ENCODE measurements around the gene LPO. TPM values are rescaled to one million over a fixed set of nuclear protein-coding genes. Genes with fewer than 3 reads are reported as not detected.

The LPO gene
- total and polyA plus RNA-seq, 10 of the 15 experiments (the other 5 are each of a cell fraction or from before 2014, with no cell fraction given) = 0.03 to 0.11 (median 0.06) TPM; not detected in 7

DNA sequence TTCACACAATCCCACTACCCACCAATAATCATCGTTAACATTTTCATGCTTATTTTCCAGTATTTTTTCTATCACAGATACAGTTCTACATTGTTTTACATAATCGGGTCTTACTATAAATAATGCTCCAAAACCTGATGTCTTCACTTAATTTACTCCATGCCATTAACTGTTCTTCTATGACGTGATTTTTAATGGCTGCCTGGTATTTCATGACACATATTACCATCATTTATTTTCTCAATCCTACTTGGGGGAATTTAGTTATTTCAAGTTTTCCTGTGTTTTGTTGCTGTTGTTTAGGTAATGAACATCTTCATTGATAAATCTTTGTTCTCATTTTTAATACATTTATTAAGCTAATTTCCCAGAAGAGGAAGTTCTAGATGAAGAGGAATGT is 14.7 kb downstream of the LPO start:
- H3K4me3 ChIP-seq = no peak overlapping the region
- CTCF ChIA-PET = interaction anchor here (3.9 kb wide), 1 partner anchor 53 kb away, joined by 21 read pairs; no protein-coding TSS in a partner anchor
- TF ChIP-seq RFX5 (IDR thresholded peaks at IDR 0.05; ENCODE audit: low read depth, low read length) = no peak
- no peak for TF ChIP-seq PAX8 (IDR thresholded peaks at IDR 0.05)
- TF ChIP-seq NFIC (IDR thresholded peaks at IDR 0.05; ENCODE audit: low read depth, low read length) = no peak
- no peak for TF ChIP-seq NKRF (conservative IDR thresholded peaks at IDR 0.05)
- TF ChIP-seq POLR2AphosphoS5 (IDR thresholded peaks at IDR 0.05; ENCODE audit: low read length) = no peak
- TF ChIP-seq NFXL1 (IDR thresholded peaks at IDR 0.05; ENCODE audit: borderline replicate concordance) = no peak
- H3K4me1 ChIP-seq (ENCODE audit: control insufficient read depth, insufficient read depth, low read length) = peaks cover 6% of the 10 kb centered on the region
- H3K36me3 ChIP-seq (ENCODE audit: control insufficient read depth in 2 of 2, insufficient read depth in 2 of 2, low read length in 1 of 2) = no peaks in the 10 kb centered on the region
- no peak overlapping the region for H3K27ac ChIP-seq (ENCODE audit: control insufficient read depth, insufficient read depth)
- ATAC-seq (no peak), FAIRE-seq (no peak), DNase-seq (ENCODE audit: low read depth, low spot score) (no peak)
- SMC1A ChIA-PET (ENCODE audit: uncharacterized antibody, unreplicated experiment) = interaction anchor here (0.5 to 0.9 kb wide), 3 partner anchors 53 to 271 kb away, joined by 3 read pairs; no protein-coding TSS in a partner anchor
- 54% methylated on average over 3 of the region's 3 CpGs for WGBS (ENCODE audit: insufficient coverage, insufficient replicate concordance, low lambda C conversion rate, missing lambda C conversion rate)
- RAD21 ChIA-PET (ENCODE audit: unreplicated experiment) = no interaction called here
- H4K20me1 ChIP-seq (ENCODE audit: control insufficient read depth, insufficient read depth) = no peaks in the 10 kb centered on the region
- H3K9me3 ChIP-seq (replicated peaks; ENCODE audit: control insufficient read depth, insufficient read depth, low read length) = no peaks in the 10 kb centered on the region
- no peaks in the 10 kb centered on the region; a peak in 2 of 4 replicates for H3K27me3 ChIP-seq (replicated peaks in 1 of 2; ENCODE audit: control insufficient read depth in 2 of 2, insufficient read depth in 2 of 2, low read length in 1 of 2)
- BruUV-seq (replicated peaks) = no TSS peak
- no peak overlapping the region for H3K9ac ChIP-seq (ENCODE audit: control insufficient read depth, insufficient read depth, low read length)
- no peak overlapping the region for H2AFZ ChIP-seq (ENCODE audit: control insufficient read depth, low read depth, low read length)
- POLR2A ChIA-PET = interaction anchor here (0.6 kb wide), 1 partner anchor 162 kb away, joined by 3 read pairs; no protein-coding TSS in a partner anchor
- in situ Hi-C loops (cut with MboI) (no loop called here), intact Hi-C loops (cut with micrococcal nuclease; ENCODE audit: unreplicated experiment) (no loop called here)
- no peak overlapping the region for H3K4me2 ChIP-seq (ENCODE audit: control insufficient read depth, insufficient read depth)
- H3K79me2 ChIP-seq (ENCODE audit: control insufficient read depth, insufficient read depth, low read length) = no peaks in the 10 kb centered on the region

All from GM12878 (cell line).